Hepatocyte (in vitro differentiated cells): ENCODE measurements around the gene PLEKHA8. TPM values are rescaled to one million over a fixed set of nuclear protein-coding genes. Genes with fewer than 3 reads are reported as not detected.

Experiments
- DNase-seq: peaks from one replicate; pipeline ENCODE4 v3.0.0-alpha.2; 2016; ENCODE audit warnings: low spot score
- H2AFZ ChIP-seq: fragments of 200-600 bp; sonication (generic); 2 replicates; pipeline ENCODE4 v1.6.0; 2016; ENCODE audit warnings: antibody characterized with exemption, mild to moderate bottlenecking
- H3K27ac ChIP-seq: fragments of 200-600 bp; sonication (generic); 2 replicates; pipeline ENCODE4 v1.5.1; 2016; ENCODE audit warnings: mild to moderate bottlenecking
- H3K27me3 ChIP-seq: fragments of 200-600 bp; sonication (generic); 2 replicates; pipeline ENCODE4 v1.6.1; 2016
- H3K36me3 ChIP-seq: fragments of 200-600 bp; sonication (generic); replicated peaks from 2 replicates; pipeline ENCODE4 v1.5.1; 2016; ENCODE audit warnings: low read depth; ENCODE audit not compliant: insufficient read depth
- H3K4me1 ChIP-seq: fragments of 200-600 bp; sonication (generic); 2 replicates; pipeline ENCODE4 v1.5.1; 2016; ENCODE audit warnings: mild to moderate bottlenecking, moderate library complexity; ENCODE audit not compliant: insufficient read depth
- H3K4me2 ChIP-seq: fragments of 200-600 bp; sonication (generic); 2 replicates; pipeline ENCODE4 v1.6.0; 2016
- H3K4me3 ChIP-seq: fragments of 200-600 bp; sonication (generic); 2 replicates; pipeline ENCODE4 v1.5.1; 2016; ENCODE audit warnings: mild to moderate bottlenecking
- H3K79me2 ChIP-seq: fragments of 200-600 bp; sonication (generic); 2 replicates; pipeline ENCODE4 v1.6.0; 2017; ENCODE audit warnings: mild to moderate bottlenecking
- H3K9me2 ChIP-seq: fragments of 200-600 bp; sonication (generic); replicated peaks from 2 replicates; pipeline ENCODE4 v1.6.0; 2017; ENCODE audit warnings: mild to moderate bottlenecking; ENCODE audit not compliant: insufficient read depth
- H3K9me3 ChIP-seq: fragments of 200-600 bp; sonication (generic); 2 replicates; pipeline ENCODE4 v1.5.1; 2016; ENCODE audit warnings: low read depth, mild to moderate bottlenecking
- H4K20me1 ChIP-seq: fragments of 200-600 bp; sonication (generic); 2 replicates; pipeline ENCODE4 v1.6.0; 2016; ENCODE audit warnings: mild to moderate bottlenecking; ENCODE audit not compliant: insufficient read depth, poor library complexity, severe bottlenecking
- CTCF ChIP-seq: fragments of 200-600 bp; sonication (generic); IDR thresholded peaks from 2 replicates; pipeline ENCODE4 v1.5.1; 2016; ENCODE audit warnings: antibody characterized with exemption, mild to moderate bottlenecking; ENCODE audit not compliant: poor library complexity
- EZH2 ChIP-seq: fragments of 200-600 bp; sonication (generic); IDR thresholded peaks from 2 replicates; pipeline ENCODE4 v1.6.1; 2016; ENCODE audit warnings: antibody characterized with exemption, mild to moderate bottlenecking, borderline replicate concordance
- EZH2phosphoT487 ChIP-seq: fragments of 200-600 bp; sonication (generic); IDR thresholded peaks from one replicate; pipeline ENCODE4 v1.6.1; 2018; ENCODE audit warnings: antibody characterized with exemption, mild to moderate bottlenecking, low read depth, moderate library complexity; ENCODE audit not compliant: unreplicated experiment, severe bottlenecking
- WGBS: methylation state at CpG from one replicate; pipeline ENCODE4 v1.1.6; 2016; ENCODE audit warnings: low lambda C conversion rate; ENCODE audit errors: missing lambda C conversion rate; 5-methylcytosine and 5-hydroxymethylcytosine counted together
- polyA plus RNA-seq: library from polyadenylated mRNA; unstranded; fragments of >200 nt; fragmentation: Nextera tagmentation; extraction: Ambion mirVana; gene quantifications from 2 replicates; pipeline ENCODE4 v1.2.1, GENCODE V29; 2016
- total RNA-seq: library from RNA; depleted of rRNA; stranded (reverse); fragments of >200 nt; gene quantifications from 2 replicates; pipeline ENCODE4 v1.2.3, GENCODE V29; 2014

Gene PLEKHA8
- total and polyA plus RNA-seq, 2 experiments from 2014 or later, result 8.7 to 17.9 TPM

GRCh38 chr7:30047124-30047523 lies 18.9 kb downstream of the PLEKHA8 start:
- no peaks in the 10 kb centered on the region for H3K9me3 ChIP-seq
- no peaks in the 10 kb centered on the region for H4K20me1 ChIP-seq
- 94% methylated on average over 2 of the region's 2 CpGs for WGBS
- DNase-seq, result no peak
- H3K27me3 ChIP-seq, result no peaks in the 10 kb centered on the region
- H3K27ac ChIP-seq, result no peak overlapping the region
- no peak overlapping the region for H3K4me3 ChIP-seq
- peaks cover 4% of the 10 kb centered on the region for H3K36me3 ChIP-seq
- H3K4me2 ChIP-seq, result no peak overlapping the region
- H3K9me2 ChIP-seq, result no peaks in the 10 kb centered on the region
- no peaks in the 10 kb centered on the region for H3K4me1 ChIP-seq
- peaks cover 19% of the 10 kb centered on the region for H3K79me2 ChIP-seq
- TF ChIP-seq EZH2phosphoT487 (no peak), EZH2 (no peak), CTCF (no peak)
- no peak overlapping the region for H2AFZ ChIP-seq

- Histone ChIP-seq H3K27me3 (no peaks in the 10 kb centered on the region), H3K27ac (no peak overlapping the region), H4K20me1 (no peaks in the 10 kb centered on the region), H3K4me1 (no peaks in the 10 kb centered on the region), H3K9me3 (no peaks in the 10 kb centered on the region), H3K4me2 (no peak overlapping the region), H2AFZ (no peak overlapping the region), H3K4me3 (no peak overlapping the region), H3K9me2 (no peaks in the 10 kb centered on the region), H3K79me2 (peaks cover 11% of the 10 kb centered on the region), H3K36me3 (peaks cover 4% of the 10 kb centered on the region)
- no peak for TF ChIP-seq EZH2
- TF ChIP-seq EZH2phosphoT487, result no peak
- no peak for TF ChIP-seq CTCF
- 92% methylated on average over 2 of the region's 2 CpGs for WGBS
- no peak for DNase-seq
These were observed 20.4 kb downstream of the PLEKHA8 start for GRCh38 chr7:30048582-30048981.

GRCh38 chr7:30049173-30049572 lies 21.0 kb downstream of the PLEKHA8 start:
- no peaks in the 10 kb centered on the region for H3K27me3 ChIP-seq
- H3K4me2 ChIP-seq, result no peak overlapping the region
- H3K79me2 ChIP-seq, result peaks cover 5% of the 10 kb centered on the region
- H3K36me3 ChIP-seq, result peaks cover 4% of the 10 kb centered on the region
- H3K27ac ChIP-seq, result no peak overlapping the region
- H3K9me2 ChIP-seq, result no peaks in the 10 kb centered on the region
- no peaks in the 10 kb centered on the region for H4K20me1 ChIP-seq
- no peaks in the 10 kb centered on the region for H3K9me3 ChIP-seq
- no peak for DNase-seq
- H3K4me3 ChIP-seq, result no peak overlapping the region
- H2AFZ ChIP-seq, result no peak overlapping the region
- H3K4me1 ChIP-seq, result no peaks in the 10 kb centered on the region
- TF ChIP-seq EZH2phosphoT487 (no peak), CTCF (no peak), EZH2 (no peak)
- 92% methylated on average over 4 of the region's 4 CpGs for WGBS

- no peak overlapping the region for H3K4me3 ChIP-seq
- no peak overlapping the region for H2AFZ ChIP-seq
- H3K79me2 ChIP-seq, result no peaks in the 10 kb centered on the region
- H3K36me3 ChIP-seq, result peaks cover 4% of the 10 kb centered on the region
- DNase-seq, result no peak
- no peak overlapping the region for H3K27ac ChIP-seq
- H4K20me1 ChIP-seq, result no peaks in the 10 kb centered on the region
- 90% methylated on average over 3 of the region's 3 CpGs for WGBS
- H3K4me1 ChIP-seq, result no peaks in the 10 kb centered on the region
- no peaks in the 10 kb centered on the region for H3K9me2 ChIP-seq
- H3K27me3 ChIP-seq, result no peaks in the 10 kb centered on the region
- no peak for TF ChIP-seq EZH2phosphoT487
- no peak for TF ChIP-seq EZH2
- TF ChIP-seq CTCF, result no peak
- no peaks in the 10 kb centered on the region for H3K9me3 ChIP-seq
- no peak overlapping the region for H3K4me2 ChIP-seq
These were observed 24.9 kb downstream of the PLEKHA8 start for GRCh38 chr7:30053068-30053467.
